ENCODE data around the gene PXDC1.
"Not testable (repeated sequence)": the region's sequence is repeated elsewhere in the genome, so short reads cannot be mapped to it uniquely, and the experiment has no call there.

Gene PXDC1

DNA sequence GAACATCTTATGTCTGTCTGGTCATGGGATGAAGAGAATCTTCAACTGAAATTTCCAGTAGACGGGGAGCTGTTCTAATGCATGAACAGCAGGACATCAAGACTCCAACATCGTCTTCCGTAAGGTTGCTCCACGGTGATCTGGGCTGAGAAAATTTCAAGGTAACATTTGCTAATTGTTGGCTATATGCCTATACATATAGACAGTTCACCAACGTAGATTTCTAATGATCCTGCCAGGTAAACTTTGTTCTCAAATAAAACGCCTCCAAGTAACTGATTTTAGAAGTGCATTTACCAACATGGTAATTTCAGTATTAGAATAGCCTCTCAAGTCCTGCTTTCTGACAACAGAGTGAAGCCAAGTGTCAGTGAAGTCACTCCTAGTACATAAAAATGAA lies 11.3 kb upstream of the PXDC1 start:
- DNase-seq (ENCODE audit: low read depth in 2 of 2): no peak

DNA sequence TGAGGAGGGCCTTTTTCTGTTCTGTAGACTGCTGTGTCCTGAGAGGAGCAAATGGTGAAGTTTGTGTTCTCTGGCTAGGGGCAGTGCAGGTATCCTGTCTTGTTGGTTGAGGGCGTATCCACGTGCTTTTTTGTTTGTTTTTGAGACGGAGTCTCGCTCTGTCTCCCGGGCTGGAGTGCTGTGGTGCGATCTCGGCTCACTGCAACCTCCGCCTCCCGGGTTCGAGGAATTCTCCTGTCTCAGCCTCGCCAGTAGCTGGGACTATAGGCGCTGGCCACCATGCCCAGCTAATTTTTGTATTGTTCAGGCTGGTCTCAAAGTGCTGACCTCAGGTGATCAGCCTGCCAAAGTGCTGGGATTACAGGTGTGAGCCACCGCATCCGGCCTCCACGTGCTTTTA lies 10.8 kb upstream of the PXDC1 start:
- no peak for DNase-seq (ENCODE audit: low read depth in 2 of 2)

DNA sequence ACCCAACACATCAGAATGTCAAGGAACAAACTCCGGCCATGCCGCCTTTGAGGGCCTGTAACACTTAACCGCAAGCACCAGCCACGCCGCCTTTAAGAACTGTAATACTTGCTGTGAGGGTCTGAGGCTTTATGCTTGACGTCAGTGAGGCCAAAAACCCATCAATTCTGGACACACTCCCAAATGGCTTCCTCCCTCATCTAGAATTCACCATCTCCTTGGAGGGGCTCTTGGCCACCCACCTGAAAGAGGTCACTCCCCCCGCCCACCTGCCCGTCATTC lies 10.4 kb upstream of the PXDC1 start:
- no peak for DNase-seq (ENCODE audit: low read depth in 2 of 2)

DNA sequence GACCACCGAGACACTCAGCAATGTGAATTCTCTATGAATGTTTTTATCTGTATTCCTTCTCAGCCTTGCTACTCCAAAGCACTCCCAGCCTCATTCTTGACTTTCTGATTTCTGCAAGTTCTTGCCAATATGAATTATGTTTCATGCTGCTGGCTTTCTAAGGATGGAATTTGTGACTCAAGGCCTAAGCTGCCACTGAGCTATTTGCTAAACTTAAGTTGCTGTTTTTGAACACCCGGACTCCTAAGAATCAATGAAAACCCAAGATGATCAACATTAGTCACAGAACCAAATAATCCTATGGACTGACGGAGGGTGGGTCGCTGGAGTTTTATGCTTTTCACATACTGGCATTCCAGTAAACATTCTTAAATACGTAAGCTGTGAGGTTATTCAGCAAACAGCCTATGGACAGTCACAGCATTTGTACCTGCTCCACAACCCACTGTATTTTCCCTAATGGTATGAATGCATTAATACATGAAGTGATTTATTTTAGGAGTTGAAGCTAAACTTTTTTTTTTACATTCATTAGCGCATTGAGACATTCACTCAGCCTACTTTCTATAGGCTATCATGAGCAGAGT lies 8.2 kb upstream of the PXDC1 start:
- DNase-seq (ENCODE audit: low read depth in 2 of 2): peak; percentile 96

DNA sequence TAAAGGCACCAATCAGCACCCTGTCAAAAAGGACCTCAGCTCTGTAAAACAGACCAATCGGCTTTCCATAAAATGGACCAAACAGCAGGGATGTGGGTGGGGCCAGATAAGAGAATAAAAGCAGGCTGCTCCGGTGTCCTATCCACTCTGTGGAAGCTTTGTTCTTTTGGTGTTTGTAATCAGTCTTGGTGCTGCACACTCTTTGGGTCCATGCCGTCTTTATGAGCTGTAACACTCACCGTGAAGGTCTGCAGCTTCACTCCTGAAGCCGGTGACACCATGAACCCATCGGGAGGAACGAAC lies 7.3 kb upstream of the PXDC1 start:
- no peak for DNase-seq (ENCODE audit: low read depth in 2 of 2)

DNA sequence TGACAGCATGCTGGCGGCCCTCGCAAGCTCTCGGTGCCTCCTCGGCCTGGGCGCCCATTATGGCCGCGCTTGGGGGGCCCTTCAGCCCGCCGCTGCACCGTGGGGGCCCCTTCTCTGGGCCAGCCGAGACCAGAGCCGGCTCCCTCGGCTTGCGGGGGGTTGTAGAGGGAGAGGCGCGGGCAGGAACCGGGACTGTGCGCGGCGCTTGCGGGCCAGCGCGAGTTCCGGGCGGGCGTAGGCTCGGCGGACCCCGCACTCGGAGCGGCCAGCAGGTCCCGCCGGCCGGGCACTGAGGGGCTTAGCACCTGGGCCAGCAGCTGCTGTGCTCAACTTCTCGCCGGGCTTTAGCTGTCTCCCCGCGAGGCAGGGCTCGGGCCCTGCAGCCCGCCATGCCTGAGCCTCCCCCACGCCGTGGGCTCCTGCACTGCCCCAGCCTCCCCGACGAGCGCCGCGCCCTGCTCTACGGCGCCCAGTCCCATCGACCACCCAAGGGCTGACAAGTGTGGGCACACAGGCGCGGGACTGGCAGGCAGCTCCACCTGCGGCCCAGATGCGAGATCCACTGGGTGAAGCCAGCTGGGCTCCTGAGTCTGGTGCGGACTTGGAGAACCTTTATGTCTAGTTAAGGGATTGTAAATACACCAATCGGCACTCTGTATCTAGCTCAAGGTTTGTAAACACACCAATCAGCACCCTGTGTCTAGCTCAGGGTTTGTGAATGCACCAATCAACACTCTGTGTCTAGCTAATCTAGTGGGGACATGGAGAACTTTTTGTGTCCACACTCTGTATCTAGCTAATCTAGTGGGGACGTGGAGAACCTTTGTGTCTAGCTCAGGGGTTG lies 6.7 kb upstream of the PXDC1 start:
- DNase-seq (ENCODE audit: low read depth in 2 of 2): not testable (repeated sequence)

DNA sequence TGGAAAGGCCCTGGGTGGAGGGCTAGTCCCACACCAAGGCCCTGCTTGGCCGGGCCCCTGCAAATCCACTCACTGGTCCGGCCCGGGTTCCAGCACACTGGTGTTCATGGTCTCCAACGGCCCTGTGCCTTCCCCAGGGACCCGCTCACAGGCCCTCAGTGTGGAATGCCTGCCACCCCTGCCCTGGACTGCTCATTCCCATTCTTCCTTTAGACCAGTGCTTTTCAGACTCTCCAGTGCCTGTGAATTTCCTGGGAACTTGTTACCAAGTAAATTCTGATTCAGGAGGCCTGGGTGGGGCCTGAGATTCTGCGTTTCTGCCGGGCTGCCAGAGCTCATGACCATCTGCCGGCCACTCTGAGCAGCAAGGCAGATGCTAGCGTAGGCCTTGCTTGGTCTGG lies 5.7 kb upstream of the PXDC1 start:
- no peak for DNase-seq (ENCODE audit: low read depth in 2 of 2)

DNA sequence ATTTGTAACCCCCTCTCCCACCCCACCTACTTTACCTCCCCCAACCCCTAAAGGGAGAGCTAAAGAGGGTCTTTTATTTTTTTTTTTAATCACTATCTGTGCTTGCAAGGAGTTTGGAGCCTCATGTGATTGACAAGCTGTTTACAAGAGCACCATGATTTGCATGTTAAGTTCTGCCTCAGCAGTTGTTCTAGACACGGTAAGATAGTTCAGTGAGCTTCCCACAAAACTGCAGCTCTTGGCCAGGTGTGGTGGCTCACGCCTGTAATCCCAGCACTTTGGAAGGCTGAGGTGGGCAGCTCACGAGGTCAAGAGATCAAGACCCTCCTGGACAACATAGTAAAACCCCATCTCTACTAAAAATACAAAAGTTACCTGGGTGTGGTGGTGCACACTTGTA lies 5.0 kb upstream of the PXDC1 start:
- no peak for DNase-seq (ENCODE audit: low read depth in 2 of 2)

DNA sequence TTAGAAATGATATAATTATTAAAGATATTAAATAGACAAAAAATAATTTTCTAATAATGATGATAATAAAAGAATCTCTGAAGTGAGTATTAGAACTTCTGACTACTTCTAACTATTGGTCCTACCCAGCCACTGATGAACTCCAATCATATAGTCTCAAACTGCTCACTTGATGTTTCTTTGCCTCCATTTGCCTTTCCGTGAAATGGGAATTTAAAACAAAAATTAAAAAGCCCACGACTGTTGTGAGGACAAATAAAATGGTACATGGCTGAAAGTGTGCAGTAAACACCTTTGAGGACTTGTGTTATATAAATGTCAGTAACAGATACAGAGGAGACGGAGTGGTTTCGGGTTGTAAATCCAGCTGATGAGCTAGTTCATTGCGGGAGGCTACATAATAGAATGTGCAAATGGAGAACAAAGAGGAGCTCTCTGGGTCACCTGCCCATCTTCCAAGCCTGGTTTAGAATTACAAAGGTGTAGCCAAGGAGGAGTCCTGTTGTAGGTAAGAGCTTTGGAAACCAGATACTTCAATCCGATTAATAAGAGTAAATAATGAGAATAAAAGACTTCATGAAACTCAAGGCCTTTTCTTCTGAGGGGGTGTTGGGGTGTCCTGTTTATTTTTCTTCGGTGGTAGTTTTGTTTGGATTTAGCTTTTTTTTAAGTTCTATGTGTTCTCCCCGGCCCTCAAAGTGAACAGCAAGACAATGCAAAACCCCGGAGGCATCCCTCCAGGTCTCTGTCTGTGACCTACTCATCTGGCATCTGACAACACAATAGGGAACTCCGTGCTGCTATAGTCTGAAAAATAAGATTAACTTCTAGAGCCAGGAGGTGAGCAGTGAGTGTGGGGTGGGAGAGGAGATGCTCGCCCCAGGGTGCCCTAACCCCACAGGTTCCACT lies 4.4 kb upstream of the PXDC1 start:
- DNase-seq (ENCODE audit: low read depth in 2 of 2): no peak

DNA sequence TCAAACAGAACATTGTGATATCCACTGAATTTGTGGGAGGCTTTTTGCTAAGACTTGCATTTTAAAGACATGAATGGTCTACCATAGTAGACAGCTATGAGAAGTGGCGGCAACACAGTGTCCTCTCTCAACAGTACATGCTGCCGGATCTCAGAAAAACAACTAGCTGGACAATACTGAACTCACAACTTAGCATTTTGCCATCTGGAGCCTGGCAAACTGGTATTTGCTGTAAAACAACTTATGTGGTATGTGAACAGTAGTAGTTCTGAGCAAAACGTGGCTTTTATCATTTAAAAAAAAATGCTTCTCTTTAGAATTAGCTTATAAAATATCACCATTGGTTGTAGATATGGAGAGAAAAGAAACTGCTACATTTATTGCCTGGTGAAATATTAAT lies 3.3 kb upstream of the PXDC1 start:
- DNase-seq (ENCODE audit: low read depth in 2 of 2): no peak

DNA sequence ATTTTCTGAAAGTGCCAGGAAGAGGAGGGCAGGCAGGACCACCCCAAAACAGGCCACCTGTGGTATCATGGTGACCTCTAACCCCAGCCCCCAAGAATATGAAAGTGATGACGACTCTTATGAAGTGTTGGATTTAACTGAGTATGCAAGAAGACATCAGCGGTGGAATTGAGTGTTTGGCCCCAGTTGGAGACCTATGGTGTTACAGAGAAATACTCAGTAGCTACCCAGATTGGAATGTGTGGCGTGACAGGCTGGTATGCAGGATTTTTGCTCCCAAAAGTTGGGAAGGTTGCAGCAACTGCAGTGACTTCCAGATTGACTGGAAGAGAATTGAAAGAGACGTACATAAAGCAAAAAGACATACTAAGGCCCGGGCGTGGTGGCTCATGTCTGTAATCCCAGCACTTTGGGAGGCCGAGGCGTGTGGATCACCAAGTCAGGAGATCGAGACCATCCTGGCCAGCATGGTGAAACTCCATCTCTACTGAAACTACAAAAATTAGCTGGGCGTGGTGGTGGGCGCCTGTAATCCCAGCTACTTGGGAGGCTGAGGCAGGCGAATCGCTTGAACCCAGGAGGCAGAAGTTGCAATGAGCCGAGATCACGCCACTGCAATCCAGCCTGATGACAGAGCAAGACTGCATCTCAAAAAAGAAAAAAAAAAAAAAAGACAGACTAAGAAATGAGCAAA lies 2.7 kb upstream of the PXDC1 start:
- DNase-seq (ENCODE audit: low read depth in 2 of 2): not testable (repeated sequence)

DNA sequence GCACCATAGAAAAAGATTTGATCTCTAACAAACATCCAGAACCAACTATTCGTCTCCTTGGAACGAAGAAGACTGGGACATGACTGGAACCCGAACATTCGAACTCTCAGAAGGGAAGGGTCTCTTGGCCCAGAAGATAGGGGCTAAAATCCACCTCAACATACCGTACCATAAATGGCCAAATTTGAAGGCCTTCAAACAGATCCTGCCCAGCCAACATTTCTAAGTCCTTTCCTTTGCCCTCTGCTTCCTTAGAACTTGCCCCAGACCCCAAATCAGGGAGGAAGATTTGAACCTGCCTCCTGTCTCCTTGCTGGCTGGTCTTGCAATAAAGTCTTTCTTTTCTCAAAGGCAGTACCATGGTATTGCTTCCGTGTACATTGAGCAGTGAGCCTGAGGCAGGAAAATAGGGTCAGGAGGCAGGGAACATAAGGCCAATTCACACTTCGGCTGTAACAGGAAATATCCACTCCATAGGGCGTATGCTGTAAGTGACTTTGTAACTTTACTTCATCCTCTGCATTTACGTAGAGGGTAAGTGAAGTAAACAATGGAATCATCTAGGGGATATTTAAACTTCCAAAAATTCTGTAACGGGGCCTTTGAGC lies 1.8 kb upstream of the PXDC1 start:
- DNase-seq (ENCODE audit: low read depth in 2 of 2): no peak

DNA sequence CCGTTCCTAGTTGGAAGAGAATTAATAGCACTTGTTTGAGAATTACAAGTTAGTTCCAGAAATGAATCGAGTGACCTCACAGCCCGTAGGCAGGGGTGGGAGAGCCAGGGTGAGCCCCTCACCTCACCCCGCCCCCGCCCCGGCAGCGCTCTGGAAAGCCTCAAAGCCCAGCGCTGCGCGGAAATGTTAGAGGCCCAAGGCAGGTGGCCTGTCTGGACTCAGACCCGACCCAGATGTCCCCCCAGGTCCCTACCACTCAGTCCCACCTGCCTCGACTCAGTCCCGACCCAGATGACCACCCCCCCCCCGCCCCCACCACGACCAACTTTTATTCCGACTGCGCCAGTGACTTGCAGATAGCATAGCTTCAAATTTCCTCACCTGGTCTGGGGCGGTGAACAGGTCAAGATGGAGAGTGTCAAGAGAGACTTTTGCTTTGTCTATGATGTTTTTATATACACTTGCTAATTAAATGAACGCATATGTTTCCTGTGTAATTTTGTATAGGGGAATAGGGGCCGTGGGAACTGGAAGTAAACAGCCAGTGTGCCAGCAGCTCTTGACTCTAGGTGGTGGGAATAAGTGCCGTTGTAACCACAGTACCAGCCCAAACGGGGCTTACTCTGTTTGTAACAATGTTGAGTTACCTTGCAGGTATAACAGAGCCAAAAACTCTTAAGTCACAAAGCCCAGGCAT lies 1.2 kb upstream of the PXDC1 start:
- no peak for DNase-seq (ENCODE audit: low read depth in 2 of 2)

DNA sequence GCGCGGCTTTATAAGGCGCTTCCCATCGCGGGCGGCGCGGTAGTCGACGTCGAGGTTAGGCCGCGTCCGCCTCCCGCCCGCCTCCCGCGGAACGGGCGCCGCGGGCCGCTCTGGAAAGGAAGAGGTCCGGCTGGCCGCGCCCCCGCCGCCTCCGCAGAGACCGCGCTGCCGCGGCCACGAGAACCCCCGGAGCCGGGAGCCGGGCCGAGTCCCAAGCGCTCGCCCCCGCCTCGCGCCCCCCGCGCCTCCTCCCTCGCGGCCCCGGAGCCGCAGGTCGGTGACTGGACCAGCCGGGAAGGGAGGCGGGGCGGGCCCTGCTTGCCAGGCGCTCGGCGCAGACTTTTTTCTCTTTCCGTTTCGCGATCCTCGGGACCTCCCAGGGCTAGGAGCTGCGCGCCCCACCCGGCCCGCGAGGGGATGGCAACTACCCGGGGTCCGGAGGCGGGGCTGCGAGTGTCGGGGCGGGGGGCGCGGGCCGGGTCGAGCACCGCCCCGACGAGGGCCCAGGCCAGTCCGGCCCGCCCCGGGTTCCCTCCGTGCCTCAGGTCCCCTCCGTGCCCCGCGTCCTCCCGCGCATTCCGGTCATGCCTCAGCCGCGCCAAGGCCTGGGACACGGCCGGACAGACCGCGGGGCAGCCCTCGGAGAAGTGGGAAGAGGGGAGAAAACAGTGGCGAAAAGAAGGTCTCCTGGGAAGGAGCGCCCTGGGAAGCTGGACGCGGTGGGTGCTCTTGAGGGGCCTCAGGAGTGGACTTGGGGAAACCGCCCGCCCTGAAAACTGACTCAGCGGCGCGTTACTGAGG lies 417 bp upstream of the PXDC1 start:
- DNase-seq (ENCODE audit: low read depth in 2 of 2): peak; percentile 86

DNA sequence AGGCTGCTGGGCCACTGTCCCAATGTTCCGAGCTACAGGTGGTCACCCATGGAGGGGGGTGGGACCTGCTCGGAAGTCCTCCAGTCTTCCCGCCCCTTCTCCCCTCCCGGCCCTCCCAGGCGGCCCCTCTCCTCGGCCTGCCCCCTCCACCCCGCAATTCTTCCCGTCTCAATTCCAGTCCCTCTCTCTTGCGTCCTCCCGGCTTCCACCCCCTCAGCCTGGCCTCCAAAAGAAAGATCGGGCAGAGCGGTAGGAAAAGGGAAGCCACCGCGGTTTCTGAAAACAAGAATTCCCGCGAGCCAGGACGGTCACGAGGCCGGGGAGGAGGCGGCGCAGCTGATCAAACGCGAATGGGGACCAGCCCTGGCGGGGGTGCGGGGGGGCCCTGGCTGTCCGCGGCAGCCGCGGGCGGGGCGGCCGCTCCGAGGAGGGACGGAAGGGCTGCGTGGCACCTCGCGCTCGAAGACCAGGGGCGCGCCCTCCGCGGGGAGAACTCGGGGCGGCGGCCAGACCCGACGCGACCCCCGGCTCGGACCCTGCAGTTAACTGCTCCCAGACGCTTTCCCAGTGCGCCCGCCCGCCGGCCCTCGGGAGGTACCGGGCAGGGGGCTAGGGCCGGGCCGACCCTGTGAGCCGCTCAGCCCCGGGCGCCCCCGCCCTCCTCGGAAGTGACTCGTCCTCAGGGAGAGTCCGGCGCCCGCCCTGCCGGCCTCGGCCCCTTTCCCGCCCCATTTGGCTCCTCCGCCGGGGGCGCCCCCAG lies 1.0 kb downstream of the PXDC1 start:
- peak; percentile 43 to 50 for DNase-seq (ENCODE audit: low read depth in 2 of 2)

DNA sequence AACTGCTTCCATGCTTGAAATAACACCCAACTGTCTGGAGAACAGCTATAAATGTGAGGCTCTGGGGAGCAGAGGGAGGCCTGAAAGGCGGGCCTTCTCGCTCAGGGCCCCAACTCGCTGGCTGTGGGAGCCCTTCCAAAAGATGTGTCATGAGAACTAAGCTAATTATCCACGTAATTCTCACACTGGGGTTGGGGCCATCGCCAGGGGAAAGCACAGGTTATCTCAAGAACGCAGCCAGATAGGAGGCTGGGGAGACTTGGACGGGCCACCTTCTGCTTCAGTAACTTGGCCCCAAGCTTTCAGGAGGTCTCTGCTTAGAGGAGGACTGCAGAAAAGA lies 1.6 kb downstream of the PXDC1 start:
- peak; percentile 71 to 76 for DNase-seq (ENCODE audit: low read depth in 2 of 2)

DNA sequence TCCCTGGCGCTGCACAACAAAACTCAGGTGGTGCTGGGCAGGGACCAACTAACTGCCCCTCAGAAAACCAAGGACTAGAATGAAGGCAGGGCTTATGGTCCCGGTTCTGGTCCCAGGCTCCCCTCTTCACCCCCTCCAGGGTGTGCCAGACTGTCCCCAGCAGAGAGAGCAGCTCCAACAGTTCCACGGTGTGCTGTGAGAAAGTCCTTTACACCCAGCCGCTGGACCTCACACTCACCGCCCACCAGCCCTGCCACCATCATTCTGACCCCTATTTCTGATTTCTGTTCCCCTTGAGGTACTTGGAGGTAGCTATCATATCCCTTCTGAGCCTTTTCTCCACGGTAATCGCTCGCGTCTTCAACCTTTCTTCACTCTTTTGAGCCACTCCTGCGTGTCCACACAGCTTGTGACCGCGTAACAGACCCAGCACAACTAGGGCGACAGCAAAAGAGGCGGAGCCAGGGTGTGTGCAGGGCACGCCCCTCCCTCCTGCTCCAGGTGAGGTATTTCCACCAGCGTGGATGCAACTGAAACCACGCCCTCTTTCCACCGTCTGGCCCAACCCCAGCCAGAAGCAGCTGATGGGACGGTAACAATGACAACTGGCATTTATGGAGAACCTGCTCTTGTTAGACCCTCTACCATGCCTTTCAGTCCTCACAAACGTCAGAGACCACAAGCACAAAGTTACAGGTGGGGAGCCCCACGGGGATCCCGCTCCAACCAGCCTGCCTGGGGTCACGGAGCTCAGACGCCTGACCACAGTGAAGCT lies 2.3 kb downstream of the PXDC1 start:
- no peak for DNase-seq (ENCODE audit: low read depth in 2 of 2)

DNA sequence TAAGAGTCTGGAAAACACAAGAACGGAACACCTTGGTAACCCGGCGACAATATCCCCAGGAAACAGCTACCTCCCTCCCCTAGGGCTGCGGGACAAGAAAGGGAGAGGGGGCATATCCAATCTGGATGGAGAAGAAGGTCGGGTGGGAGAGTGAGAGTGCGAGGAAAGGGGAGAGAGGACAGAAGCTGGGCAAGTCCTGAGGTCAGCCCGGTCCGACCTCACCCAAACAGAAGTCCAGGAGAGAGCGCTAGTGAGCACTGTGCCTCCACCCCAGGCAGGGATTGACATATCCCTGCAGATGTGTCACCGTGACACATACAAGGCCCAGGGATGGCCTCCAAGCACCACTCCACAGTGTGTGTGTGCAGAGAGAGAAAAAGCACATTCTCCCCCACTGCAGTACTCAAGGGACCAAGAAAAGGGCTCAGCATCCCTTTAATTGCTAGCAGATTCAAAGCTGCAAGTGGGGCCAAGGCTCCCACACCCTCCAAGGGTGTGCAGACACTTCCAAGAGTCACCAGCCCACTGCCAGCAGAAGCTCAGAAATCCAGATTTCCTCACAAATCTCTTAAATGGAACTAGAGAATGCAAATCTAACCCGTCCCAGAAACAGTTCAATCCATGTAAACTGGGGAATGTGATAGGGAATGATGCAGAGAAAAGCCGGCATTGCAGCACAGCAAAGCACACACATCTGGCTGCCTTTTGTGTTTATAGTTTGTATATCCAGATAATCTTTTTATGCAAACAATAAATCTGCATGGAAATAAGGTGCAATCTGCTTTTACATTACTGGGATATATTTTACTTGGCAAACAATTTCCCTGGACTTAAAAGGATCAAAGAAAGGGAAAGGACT lies 3.1 kb downstream of the PXDC1 start:
- peak; percentile 41 to 53 for DNase-seq (ENCODE audit: low read depth in 2 of 2)
